GM12865 (cell line): ENCODE data around the gene ADGRL1.

ENCODE experiments used
- DNase-seq: peaks from one replicate; pipeline ENCODE4 v3.0.0; 2010; ENCODE audit warnings: low read depth
- H3K4me3 ChIP-seq: 2 replicates; pipeline ENCODE4 v1.5.1; 2011; ENCODE audit warnings: mild to moderate bottlenecking, low read depth, low read length, control low read depth
- CTCF ChIP-seq: IDR thresholded peaks from 2 replicates; pipeline ENCODE4 v1.5.1; 2011; ENCODE audit warnings: low read length, control low read depth, low read depth, inconsistent platforms; ENCODE audit not compliant: insufficient read depth; ENCODE audit errors: missing control alignments

ADGRL1 gene

GRCh38 chr19:14145381-14145780 lies 60.6 kb downstream of the ADGRL1 start:
- no peak for TF ChIP-seq CTCF
- DNase-seq = no peak
- H3K4me3 ChIP-seq = no peak overlapping the region

- TF ChIP-seq CTCF = no peak
- DNase-seq = no peak
- H3K4me3 ChIP-seq = no peak overlapping the region
Observed at GRCh38 chr19:14142262-14143190, 63.4 kb downstream of the ADGRL1 start.

- DNase-seq = no peak
- no peak overlapping the region for H3K4me3 ChIP-seq
- TF ChIP-seq CTCF = no peak
Observed at GRCh38 chr19:14141041-14141440, 64.9 kb downstream of the ADGRL1 start.

GRCh38 chr19:14139944-14140343 lies 66.0 kb downstream of the ADGRL1 start:
- no peak for DNase-seq
- no peak overlapping the region for H3K4me3 ChIP-seq

GRCh38 chr19:14138576-14139265 lies 67.2 kb downstream of the ADGRL1 start:
- DNase-seq = no peak
- TF ChIP-seq CTCF = no peak
- no peak overlapping the region for H3K4me3 ChIP-seq

More at GRCh38 chr19:14139944-14140343, 66.0 kb downstream of the ADGRL1 start:
- TF ChIP-seq CTCF = no peak

- H3K4me3 ChIP-seq = peak within 1 kb of the TSS; percentile 93
- peak; percentile 82 for TF ChIP-seq CTCF
- peak; percentile 100 for DNase-seq
Observed at GRCh38 chr19:14136509-14137281, 69.3 kb downstream of the ADGRL1 start, which contains the start of gene ASF1B. TSS of gene ASF1B (minus strand) at chr19:14136589. CDS start at chr19:14136456, 133 bp downstream.
